ENCODE measurements around the gene CLASRP.

The CLASRP gene

DNA sequence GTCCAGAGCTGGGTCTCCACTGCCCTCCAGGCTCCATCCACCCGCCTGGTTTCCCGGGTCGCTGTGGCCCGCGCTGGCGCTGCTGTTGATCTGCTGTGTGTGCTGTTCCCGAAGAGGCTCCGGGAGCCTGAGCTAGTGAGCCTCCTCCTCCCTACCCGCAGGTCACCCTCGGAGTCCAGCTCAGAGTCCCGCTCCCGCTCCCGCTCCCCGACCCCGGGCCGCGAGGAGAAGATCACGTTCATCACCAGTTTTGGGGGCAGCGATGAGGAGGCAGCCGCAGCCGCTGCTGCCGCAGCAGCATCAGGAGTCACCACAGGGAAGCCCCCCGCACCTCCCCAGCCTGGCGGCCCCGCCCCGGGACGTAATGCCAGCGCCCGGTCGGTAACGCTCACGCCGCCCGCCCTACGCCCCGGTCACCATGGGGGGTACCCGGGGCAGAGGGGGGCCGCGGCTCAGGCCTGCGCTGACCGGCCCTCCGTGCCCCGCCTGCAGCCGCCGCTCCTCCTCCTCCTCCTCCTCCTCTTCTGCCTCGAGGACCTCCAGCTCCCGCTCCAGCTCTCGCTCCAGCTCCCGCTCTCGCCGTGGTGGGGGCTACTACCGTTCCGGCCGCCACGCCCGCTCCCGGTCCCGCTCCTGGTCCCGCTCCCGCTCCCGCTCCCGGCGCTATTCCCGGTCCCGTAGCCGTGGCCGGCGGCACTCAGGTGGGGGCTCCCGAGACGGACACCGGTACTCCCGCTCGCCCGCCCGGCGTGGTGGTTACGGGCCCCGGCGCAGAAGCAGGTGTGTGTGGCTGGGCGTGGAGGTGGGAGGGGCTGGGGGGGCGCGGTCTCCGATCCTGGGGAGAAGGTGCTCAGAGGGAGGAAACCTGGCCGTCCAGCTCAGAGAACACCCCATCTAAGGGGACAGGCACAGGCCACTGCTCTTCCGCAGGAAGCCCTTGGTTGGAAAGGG is 25.3 kb downstream of the CLASRP start:
- no peak for DNase-seq

DNA sequence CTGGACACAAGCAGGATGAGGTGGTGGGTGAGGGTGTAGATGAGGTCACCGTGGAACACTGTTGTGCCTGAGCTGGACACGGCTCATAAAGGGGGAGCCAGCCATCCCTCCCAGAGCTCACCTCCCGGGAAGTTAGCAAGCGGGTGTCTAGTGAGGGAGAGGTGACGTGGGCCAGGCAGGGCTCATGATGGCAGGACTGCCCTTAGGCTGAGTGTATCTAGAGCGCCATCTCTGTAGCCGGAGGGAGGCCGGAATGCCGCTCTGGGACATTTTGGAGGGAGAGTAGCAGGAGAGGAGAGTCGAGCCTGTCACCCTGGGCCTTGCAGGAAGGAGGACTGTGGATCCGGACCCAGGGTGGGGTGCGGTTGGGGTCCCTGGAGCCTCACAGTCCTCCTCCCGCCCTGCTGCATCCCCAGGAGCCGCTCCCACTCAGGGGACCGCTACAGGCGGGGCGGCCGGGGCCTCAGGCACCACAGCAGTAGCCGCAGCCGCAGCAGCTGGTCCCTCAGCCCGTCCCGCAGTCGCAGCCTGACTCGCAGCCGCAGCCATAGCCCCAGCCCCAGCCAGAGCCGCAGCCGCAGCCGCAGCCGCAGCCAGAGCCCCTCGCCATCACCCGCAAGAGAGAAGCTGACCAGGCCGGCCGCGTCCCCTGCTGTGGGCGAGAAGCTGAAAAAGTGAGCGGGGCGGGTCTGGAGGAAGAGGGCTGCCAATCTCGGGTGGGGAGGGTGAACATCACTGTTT is 28.2 kb downstream of the CLASRP start:
- DNase-seq = no peak

DNA sequence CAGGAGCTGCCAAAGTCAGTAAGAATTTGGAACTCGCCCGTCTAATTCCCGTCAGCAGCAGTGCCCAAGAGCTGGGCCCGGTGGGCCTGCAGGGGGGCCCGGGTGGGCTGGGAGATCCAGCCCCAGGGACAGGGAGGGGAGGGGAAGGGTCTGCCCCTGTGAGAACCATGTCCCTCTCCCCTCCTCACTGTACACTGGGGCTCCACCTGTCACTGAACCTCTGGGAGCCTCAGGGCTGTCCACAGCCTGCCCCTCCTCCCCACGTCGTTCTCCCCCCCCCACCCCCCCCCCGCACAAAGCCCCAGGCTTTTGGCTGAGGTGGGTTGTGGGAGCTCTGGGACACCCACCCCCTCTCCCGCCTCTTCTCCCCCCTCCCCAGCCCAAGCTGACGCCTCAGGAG is 29.2 kb downstream of the CLASRP start:
- DNase-seq = no peak

DNA sequence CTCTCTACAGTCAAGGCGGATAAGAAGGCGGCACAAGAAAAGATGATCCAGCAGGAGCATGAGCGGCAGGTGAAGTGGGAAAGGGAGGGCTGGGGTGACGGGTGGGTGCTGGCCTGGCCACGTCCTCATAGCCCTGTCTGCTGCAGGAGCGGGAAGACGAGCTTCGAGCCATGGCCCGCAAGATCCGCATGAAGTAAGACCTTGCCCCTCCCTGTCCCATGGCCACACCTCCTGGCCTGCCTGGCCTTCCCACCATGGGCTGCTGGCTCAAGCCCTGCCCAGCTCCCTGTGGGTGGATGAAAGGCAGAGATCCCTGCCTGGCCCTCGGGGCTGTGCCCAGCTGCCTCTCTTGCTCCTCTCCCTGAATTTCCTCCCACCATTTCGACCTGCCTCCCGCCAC is 30.2 kb downstream of the CLASRP start:
- DNase-seq = no peak

DNA sequence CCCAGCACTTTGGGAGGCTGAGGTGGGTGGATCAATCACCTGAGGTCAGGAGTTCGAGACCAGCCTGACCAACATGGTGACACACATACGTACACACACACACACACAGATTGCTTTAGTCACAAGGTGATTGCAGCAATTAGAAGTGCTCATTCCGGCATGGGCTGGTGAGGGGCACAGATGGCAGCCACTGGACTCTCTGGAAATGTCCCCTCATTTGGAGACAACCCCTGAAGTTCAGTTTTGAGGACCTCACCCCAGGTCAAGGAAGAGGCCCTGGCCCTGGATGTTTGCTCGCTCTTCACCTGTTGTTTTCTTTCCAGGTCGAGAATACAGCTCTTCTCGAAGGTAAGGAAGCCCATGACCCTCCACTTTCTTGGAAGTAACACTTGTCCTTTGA is 31.4 kb downstream of the CLASRP start:
- DNase-seq = no peak

DNA sequence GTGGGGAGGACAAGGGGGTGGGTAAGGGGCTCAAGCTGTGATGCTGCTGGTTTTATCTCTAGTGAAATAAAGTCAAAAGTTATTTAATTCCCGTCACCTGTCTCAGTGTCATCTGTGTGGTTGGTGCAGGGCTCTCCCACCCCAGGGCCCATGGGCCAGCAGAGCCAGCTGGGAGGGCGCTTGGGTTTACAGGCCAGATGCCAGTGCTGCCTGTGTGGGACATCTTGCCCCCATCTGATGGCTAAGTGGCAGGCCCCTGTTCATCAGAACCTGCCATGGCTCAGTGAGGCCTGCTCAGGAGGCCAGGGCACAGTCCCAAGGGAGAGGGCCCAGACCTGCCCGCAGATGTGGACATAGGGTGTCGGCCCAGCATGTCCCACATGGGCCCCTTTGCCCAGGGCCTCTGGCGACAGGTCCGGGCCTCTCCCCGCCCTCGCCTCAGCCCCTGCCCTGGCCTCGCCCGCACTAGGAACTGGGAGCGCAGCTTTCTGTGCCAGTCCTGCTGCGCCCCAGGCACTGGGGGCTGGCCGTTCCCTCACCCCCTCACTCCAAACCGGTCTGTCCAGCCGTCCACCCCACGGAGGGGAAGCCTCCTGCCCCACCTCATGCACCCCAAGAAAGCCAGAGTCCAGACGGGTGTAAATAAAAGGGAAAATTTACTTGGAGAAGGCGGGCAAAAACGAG is 32.2 kb downstream of the CLASRP start:
- DNase-seq = no peak

DNA sequence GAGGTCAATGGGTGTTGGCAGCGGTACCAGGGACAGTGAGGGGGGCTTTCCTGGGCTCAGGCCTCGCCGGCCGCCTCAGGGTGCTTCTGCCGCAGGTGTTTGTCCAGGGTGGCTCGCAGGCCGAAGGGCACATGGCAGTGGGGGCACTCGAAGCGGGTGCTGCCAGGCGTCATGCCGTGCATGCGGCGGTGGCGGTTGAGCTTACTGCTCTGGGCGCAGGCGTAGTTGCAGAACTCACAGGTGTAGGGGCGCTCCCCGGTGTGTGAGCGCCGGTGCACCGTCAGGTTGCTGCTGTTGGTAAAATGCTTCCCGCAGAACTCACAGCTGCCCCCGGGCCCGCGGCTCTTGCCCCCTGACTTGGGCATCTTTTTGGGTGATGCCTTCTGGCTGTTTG is 32.7 kb downstream of the CLASRP start:
- DNase-seq = no peak

DNA sequence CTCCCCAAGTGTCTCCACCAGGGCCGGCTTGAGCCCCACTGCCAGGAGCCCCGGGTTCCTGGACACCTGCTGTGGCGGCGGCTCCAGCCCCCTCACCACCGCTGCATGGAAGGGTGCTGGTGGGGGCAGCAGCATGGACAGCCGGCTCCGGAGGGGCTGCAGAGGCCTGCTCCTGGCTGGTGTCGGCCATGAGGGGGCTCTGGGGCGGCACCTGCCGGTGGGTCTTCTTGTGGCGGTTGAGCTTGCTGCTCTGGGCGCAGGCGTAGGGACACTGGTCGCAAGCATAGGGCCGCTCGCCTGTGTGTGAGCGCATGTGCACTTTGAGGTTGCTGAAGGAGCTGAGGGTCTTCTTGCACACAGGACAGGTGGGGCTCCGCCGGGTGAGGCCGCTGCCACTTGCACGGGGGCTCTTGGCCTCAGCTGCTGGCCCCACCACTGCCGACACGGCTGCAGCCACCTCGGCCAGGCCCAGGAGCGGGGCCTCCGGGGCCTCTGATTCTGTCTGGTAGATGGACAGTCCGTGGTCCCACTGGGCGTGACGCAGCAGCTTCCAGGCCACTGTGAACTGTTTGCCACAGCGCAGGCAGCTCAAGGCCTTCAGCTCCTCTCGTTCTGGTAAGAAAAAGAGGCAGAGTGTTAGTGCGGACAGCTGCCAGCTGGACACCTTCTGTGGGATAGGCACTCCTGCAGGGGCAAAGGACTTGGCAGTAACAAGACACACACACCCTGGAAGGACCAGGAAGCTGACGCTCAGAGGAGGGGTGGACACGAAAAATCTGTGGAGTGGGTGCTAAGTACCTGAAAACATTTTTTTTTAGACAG is 33.3 kb downstream of the CLASRP start:
- no peak for DNase-seq

DNA sequence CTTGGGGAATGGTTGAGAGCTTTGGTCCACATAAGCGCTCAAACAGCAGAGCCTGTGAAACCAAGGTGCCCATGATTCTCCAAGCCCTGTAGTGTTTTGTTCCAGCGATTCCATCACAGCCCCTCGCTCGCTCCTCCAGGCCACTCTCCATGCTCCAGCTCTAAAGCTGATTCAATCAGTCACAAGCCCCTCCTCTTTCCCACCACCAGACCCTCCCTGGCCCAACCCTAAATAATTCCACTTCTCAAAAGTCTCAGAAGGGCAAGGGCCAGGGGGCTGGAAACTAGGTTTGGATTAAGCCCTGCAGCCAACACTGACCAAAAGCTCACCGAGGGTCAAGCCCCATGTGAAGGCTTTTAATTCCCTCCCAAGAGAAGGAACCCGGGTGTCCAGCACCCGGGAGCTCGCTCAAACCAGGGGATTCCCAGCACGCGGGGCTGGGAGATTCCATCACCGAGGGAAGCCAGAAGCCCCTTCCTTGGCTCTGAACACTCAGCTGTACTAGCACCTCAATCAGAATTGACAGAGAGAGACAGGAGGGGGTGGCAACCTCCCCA is 36.0 kb downstream of the CLASRP start:
- DNase-seq = no peak

DNA sequence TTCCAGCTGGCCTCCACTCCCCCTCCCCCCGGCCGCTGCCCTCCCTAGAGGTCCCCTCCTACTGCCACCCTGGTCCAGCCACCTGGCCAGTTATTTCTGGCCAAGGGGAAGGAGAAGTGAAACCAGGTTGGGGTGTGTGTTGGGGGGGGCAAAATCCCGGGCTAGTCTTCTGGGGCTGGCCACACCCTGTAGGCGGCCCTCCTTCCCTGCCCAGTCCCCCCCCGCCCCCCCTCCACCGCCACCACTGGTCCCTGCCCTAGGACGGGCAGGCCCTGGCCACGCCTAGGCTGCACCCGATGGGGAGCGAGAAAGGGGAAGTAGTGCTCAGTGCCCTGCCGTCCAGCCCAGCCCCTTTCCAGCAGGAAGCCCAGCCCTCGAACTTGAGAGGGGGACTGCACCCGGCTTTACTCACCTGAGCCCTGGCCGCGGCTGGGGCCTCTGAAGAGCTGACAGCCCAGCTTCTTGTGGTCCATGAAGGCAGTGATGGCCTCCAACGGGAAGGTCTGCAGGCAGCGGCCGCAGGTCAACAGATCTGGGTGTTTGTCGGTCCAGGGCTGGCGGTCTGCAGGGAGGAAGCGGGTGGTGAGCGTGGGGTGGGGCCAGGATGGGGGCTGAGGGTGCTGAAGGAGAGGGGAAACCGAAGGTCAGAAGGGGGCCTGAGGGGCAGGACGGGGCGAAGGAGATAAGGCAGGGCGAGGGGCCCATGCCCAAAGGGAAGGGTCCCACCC is 36.6 kb downstream of the CLASRP start:
- DNase-seq = peak; percentile 53 to 61

DNA sequence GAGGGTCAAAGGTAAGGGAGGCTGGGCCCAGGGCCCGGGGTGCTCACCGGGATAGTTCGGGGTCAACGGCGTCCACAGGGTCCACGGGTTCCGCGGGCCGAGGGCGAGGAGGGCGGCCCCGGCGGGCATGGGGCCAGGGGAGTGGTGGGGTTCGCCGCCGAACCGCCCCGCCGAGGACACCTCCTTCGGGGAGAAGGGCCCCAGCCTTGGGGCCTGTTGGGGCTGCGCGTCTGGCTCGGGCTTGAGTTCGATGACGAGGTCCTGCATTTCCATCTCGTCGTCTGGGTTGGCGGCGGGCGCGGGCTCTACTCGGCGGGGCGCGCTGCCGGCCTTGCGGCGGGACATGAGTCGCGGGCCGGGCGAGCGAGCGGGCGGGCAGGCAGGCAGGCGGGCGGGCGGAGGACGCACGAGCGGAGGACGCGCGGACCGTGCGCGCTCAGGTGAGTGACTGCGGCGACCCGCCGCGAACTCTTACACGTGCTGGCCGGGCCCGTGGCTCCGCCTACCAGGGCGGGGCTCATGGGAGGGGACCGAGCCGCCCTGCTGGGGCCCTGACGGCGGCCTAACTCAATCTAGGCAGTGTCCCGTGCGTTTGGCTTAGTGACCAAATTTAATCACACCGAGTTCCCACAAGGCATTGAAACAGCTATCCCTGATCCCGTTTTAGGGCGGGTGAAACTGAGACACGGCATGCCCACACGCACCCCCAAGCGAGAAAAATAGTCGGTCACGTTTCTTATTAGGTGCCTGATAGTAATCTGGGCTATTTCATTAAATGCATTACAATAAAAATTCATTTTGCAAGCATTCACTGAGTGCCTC is 37.4 kb downstream of the CLASRP start, which contains the start of gene ZNF296:
ZNF296 (minus strand) TSS at position 450 of the 822 bp plus-strand sequence; CDS start at position 345, 105 bp downstream.
- peak; percentile 88 to 90 for DNase-seq

DNA sequence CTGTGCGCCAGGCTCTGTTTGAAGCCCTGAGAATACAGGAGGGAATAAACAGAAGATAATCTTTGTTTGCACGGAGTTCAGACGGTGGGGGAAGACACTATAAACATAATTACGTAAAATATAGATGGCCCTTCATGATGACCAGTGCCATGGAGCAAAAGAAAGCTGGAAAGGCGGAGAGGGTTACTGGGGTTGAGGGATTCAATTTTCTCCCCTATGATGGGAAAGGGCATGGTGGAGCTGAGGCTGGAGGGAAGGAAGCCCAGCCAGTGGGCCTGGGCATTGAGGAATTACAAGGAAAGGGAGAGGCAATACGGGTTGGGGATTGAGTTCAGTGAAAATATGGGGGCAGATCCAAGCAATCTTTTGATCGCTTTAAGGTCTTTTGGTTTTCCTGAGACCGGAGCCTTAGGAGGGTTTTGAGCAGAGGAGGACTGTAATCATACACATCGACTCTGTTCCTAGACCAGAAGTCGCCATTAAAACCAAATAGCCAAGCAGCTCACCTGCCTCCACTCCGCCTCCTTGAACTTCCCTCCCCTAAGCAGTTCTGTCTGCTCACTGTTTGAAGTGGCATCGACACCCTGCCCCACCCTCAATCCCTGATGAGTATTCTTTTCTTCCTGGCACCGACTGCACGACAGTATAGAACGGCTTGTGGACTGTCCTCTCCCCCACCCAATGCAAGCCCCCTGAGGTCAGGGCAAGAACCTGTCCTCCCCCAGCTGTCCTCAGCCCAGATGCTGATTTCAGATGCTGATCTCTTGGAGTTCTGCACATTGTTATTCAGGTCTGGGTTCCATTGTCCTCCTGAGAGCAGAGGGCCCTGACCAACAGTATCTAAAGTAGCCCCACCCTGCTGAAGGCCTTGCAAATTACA is 38.2 kb downstream of the CLASRP start:
- no peak for DNase-seq

DNA sequence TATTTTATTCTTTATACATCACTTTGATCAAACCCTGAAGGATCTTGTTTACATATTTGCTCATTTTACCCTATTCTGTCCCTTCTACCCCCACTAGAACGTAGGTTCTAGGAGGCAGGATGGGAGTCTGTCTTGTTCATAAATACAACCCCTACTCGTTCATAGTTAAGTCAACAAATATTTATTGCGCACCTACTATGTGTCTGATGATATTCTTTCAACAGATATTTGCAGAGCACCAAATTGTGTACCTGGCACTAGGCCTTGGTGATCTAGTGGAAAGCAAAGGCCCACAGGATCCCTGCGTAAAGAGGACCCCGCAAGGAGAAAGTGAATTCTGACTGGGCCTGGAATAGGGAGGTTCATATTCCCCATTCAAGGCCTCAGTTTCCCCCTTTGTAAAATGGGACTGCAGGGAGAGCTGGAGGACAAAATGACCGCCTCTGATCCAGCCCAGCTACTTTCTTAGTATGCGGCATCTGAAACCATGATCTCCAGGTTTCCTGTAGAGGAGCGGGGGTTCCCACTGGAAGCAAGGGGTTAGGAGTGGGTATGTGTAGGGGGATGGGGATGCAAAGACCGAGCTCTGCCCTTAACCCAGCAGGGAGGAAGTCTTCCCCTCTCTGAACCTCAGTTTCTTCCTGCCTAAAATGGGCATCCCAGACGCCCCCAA is 39.7 kb downstream of the CLASRP start:
- DNase-seq = no peak

DNA sequence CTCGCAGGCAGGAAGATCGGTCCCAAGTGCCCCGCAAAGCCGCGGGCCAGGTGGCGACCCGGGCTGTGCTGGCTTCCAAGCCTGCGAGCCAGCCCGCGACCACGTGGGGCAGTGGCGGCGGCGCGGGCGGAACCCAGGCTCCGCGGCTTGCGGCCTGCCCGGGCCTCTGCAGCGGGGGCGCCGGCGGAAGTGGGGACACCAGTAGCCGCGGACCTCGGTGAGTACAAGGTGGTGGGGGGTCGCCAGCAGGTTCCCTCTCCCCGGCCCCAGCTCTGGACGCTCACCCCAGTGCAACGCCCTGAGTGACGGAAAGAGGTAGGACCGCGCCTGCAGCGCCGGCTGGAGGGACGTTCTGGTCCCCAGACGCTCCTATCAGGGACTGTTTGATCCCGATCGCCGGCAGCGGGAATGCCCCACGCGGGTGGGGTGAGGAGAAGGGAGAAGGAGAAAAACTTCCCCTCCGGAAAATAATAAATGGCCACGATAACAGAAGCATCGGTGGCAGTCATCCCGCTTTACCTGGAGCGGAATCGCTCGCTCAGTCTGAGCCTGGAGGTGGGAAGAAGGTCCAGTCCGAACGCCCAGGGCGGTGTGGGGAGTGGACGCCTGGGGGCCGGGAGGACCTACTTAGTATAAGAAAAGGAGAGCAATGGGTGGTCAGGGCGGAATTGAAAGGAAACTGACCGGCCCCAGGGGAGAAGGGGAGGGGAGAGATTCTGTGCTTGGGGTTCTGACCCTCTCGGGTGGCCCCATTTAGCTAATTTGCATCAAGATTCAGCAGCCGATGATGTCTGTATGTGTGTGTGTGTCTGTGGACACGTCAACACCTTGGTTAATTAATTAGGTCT is 40.4 kb downstream of the CLASRP start, which contains the start of gene GEMIN7:
GEMIN7 (plus strand) TSS at position 198 of the 848 bp plus-strand sequence. CDS start 10,855 bp downstream, outside the sequence.
- DNase-seq = peak; percentile 89 to 92

DNA sequence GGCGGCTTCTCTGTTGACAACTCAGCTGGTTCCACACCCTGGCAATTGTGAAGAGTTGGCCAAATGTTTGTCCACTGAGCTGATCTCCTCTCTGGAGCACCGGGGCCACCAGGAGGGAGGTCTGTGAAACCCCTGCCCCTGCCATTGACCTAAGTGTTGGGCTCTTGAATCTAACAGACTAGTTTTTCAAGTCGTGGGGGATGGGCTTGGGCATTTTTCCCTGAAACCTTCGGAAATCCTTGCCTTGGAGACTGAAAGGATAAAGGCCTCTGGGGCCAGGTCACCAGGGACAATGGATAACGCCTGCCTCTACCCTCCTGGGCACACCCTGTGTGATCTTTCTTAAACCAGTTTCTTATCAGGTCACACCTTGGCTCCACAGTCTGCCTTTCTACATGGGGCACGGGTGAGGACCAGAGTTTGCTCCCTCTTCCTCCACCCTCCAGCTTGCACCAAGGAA is 41.1 kb downstream of the CLASRP start:
- DNase-seq = no peak

DNA sequence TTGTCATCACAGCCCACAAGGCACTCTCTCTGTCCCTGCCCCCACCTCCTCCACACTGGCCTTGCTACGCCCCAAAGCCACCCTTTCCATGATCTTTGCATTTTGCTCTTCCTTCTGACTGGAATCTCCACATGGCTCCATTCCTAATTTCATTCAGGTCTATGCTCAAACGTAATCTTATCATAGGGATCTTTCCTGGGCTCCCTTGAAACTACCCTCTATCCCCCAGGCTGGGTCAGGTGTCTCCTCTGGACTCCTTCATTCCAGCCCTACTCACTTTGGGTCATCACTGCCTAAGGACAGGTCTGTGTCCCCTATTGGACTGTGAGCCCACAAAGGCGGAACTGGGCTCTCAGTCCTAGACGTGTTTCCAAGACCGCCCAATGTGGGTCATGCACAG is 43.3 kb downstream of the CLASRP start:
- no peak for DNase-seq

DNA sequence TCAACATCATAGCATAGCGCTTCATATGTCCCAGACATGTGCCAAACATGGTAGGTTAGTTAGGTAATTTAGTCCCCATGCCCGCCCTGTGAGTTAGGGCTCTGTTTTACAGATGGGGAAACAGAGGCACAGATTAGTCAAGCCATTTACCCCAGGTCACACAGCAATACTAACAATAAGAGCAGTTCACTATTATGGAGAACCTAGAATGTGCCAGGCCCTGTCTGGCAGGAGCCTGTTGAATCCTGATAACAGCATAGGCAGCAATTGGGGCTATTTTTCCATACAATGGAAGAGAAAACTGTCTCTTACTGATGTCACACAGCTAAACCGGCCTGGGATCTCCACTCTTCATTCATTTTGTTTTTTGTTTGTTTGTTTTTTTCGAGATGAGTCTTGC is 47.6 kb downstream of the CLASRP start:
- no peak for DNase-seq

DNA sequence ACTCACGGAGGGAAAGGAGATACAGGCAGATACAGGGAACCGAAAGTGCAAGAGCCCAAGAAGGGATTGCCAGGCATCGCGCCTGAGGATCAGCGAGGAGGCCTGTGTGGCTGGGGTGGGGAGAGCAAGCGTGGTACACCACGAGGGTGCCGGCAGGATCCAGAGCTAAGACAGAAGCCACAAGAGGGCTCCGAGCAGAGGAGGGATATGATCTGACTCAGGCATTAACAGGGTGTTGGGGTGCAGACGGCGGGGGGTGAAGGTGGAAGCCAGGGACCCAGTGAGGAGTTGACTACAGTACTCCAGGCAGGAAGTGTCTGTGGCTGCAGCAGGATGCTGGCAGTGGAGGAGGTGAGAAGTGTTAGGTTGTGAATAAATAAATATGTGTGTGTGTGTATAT is 48.7 kb downstream of the CLASRP start:
- peak; percentile 47 to 54 for DNase-seq

Measured in activated T-cell treated with anti-CD3 and anti-CD28 coated beads, Interleukin-2, amount 50 U/mL, for 48 hours (primary cell).